Embryonic facial prominence (tissue), 1 donor: ENCODE measurements around the gene SEC22A.

Experiments used
- DNase-seq: peaks from one replicate; pipeline ENCODE4 v3.0.0-alpha.2; 2016; ENCODE audit errors: extremely low spot score

Gene SEC22A

DNA sequence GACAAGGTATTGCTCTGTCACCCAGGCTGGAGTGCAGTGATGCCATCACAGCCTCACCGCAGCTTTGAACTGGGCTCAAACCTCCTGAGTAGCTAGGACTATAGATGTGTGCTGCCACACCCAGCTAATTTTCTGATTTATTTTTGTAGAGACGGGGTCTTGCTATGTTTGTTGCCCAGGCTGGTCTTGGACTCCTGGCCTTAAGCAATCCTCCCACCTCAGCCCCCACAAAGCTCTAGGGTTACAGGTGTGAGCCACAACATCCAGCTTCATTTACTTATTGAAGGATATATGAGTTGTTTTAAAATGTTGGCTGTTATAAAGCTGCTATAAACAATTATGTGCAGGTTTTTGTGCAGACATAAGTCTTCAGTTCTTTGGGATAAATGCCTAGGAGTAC lies 62.2 kb downstream of the SEC22A start:
- no peak for DNase-seq

DNA sequence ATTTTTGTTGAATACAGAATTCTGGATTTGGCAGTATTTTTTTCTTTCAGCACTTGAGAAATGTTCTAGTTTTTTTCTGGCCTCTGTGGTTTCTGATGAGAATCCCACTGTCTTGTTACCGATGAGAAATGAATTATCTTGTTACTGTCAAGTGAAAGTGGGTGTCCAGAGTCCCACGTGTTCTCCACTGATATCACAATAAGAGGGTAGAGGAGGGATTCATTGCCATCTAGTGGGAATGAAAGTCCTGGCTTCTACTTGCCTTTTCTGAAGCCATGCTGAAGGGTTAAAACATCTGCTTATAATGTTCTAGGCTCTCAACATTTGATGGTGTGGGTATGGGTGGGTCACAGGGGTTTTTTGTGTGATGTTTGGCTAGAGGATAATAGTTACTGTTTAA lies 66.1 kb downstream of the SEC22A start:
- DNase-seq, result no peak

DNA sequence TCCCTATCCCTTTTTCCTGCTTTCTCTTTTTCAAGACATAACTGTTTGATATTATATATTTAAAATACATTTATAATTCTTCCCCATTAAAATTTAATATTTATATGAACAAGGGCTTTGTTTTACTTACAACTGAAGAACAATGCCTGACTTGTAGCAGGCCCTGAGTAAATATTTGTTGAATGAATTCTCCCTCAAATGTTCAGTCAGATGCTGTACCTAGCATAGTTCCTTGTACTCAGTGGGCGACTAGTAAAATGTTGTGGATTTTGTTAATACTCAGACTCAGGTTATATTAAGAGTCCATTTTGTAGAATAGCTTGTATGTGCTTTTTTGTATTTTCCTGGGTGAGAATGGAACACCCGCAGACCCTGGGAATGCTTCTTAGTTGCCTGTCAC lies 69.1 kb downstream of the SEC22A start:
- no peak for DNase-seq

DNA sequence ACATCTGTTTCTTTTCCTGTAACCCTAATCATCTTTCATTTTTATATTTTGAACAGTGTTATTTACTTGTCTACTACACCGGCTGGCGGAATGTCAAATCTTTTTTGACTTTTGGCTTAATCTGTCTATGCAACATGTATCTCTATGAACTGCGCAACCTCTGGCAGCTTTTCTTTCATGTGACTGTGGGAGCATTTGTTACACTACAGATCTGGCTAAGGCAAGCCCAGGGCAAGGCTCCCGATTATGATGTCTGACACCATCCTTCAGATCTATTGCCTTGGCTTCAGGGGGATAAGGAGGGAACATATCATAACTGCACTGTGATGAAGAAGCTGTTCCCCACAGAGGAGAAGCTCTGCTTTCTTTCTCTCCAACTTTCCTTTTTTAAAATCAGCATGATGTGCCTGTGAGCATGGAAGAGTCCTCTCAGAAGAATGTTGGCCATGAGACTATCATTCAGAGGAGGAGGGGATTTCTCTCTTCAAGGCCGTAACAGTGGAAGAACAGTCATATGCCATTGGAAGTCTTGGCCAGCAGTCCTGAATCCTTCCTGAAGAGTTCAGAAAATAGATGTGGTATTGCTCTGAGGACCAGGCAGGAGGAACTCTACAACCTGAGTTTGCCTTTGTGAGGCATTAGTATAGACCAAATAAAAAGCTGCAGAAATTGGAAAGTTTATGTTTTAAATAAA lies 69.9 kb downstream of the SEC22A start:
- no peak for DNase-seq

DNA sequence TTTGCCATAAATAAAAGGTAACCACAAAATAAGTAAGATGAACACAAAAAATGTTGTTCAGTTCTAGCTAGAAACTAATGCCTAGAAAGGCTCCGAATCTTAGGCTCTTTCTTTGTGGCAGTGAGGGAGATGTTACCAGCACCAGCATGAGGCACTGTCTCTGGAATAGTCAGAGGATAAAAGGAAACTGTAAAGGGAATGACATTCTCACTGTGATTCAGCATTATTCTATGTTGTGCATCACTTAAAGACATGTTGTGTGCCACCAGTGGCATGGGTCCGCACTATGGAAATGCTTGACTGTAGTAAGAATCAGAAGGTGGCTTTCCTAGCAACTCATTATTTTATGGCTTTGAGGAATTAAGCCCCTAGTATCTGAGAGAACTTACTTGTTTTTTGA lies 70.8 kb downstream of the SEC22A start:
- DNase-seq, result no peak

DNA sequence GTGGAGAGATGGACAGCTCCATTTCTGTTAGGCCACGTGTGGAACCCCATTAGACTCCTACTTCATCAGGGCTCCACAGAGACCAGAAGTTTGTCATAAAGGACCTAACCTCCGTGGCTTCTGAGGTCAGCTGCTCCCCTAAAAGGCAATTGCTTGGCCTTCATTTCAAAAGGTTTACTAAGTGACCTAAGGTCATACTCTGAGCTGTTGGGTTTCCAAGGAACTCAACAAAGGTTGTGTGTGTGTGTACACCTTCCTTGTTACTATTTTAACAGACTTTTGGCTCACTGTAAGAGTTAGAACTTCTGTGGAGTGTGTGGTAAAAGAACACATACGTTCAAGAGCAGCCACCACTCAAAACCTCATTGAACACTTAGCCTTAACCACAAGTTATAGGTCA lies 73.9 kb downstream of the SEC22A start:
- DNase-seq, result no peak

DNA sequence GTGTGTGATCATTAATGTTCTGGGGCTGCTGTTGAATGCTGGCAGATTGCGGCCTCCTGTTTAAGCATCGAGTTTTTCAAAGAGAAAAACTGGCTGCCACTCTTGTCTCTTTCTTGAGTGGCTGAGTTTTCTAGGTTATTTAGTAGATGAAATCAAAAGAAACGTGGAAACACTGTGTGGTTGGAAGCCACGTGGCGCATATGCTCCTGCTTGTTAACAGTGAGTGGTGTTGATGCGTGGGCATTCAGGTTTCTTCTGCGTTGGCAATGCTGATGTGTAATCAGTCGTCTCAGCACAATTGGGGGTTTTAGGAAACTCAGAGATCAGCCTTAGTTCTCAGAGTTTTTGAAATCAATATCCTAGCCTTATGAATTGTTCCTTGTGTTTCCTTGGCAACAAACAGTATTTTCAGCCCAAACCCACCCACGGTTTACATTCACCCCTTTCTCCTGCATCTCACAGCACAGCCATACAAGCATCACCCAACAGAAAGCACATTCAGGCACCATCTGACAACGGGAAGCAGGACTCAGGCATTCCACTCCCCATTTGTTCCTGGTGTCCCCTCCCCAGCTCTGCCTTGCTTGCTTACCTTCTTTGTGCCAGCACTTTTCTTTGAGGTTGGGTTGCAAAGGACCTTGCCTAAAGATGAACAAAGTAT lies 74.7 kb downstream of the SEC22A start:
- no peak for DNase-seq

DNA sequence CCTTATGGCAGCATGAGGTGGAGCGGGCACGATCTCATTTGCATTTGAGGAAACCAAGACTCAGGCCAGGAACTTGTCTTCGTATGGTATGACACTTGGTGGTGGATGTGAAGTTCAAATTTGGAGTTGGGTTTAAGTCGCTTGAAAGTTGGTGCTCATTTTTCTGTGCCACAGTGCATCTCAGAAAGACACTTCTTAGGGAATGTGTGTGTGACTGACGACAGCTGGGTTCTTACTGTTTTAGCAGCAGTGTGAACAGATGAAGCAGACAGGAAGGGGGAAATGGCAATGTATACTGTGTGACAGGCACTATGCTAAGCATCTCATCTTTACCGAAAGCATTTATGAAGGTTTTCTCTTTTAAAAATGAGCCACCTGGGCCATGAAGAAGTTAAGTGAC lies 75.4 kb downstream of the SEC22A start:
- DNase-seq, result no peak

DNA sequence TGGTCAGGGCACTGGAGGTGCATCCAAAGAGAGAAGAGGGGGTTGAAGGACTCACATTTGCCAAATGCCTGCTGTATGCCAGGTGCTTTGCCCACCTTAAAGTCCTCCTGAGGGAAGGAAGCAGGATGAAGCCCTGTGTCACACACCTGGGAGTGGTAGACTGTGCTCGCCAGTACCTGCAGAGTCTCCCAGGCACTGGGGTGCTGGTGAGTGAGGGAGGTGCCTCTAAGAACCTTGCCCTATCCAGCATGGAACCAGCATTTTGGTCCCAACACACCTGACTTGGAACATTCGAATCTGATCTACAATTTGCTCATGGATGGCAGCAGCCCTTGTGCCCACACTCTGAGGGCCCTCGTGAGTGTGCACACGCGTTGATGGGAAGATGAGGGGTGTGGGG lies 76.7 kb downstream of the SEC22A start:
- no peak for DNase-seq

DNA sequence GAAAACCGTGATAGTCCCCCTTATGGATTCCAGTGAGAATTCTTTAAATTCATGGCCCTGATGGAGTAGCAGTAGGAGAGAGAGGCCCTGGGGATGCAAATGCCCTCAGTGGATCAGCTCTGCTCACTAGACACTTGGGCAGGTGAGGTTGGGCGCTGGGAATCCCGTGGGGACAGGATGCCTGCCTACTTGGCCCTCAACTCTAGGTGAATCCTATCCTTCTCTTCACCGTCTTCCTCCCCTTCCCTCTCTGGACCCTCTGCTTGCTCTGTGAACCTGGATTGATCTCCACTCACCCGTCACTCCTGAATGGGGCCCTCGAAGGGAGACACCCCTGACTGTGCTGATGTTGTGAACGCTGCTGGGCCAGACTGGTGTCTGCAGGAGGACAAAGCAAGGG lies 77.4 kb downstream of the SEC22A start:
- DNase-seq, result no peak

DNA sequence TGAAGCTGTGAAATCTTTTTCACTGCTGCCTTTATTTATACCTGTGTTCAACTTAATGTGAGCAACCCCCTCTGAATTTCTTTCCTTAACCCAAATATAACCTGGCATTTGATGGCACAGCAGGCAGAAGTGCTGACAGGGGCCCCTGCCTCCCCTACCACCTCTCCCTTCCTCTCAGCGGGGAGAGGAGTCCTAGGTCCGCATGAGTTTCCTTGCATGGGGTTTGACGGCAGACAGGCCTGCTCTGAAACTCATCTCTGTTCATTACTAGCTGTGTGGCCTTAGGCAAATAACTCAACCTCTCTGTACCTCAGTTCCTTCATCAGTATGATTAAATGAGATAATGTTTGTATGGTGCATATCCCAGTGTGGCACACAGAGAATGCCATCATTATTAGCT lies 79.7 kb downstream of the SEC22A start:
- no peak for DNase-seq

DNA sequence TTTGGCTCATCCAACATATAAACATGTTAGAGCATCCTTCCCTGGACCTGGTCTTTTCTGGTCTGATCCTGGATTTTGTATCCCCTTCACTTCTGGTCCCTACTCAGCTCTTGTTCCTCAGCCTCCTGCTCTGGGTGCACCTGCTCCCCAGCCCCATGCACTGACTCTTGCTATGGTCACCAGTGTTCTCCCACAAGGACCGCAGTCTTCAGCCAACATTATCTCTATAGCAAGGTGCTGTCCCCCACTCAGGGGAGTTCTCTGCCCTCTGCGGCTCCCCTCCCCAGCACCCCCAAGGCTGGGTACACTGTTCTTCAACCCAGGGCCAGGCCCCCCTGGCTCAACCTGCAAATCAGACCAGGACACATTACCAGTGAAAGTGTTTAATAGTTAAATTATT lies 80.2 kb downstream of the SEC22A start:
- no peak for DNase-seq

DNA sequence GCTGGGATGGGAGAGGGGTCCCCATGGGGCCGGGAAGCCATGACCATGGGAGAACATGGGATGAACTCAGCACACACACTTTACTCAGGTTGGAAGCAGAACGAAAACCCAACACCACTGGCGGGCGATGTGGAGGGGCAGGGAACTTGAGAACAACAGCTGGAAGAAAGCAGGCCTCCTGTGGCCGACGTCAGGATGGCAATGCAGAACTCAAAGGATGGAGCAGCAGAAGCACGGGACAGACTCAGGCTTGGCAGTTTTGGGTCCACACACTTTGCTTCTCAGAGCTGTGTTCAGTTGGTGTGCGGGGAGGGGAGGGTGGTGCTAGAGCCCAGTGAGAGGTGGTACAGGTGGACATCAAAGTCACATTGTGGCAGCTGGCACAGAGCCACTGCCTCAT lies 80.7 kb downstream of the SEC22A start:
- DNase-seq, result no peak

DNA sequence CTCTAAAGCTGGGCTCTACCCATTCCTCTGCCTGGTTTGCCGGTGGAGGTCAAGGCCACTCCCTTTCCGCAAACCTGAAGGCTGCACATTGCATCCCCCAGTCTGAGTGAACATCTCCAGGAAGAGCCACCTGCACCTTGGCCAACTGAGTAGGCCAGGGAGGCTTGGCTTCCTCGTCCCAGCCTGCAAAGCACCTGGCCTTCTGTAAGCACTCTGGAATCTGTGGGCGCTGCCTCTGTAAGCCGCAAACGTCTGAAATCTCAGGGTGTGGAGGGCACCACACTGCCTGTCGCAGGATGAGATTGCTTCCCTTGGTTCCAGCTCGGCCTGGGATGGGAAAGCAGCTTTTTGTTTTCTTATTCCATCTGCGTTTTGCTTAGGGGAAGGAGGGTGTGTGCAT lies 81.3 kb downstream of the SEC22A start:
- DNase-seq, result no peak

DNA sequence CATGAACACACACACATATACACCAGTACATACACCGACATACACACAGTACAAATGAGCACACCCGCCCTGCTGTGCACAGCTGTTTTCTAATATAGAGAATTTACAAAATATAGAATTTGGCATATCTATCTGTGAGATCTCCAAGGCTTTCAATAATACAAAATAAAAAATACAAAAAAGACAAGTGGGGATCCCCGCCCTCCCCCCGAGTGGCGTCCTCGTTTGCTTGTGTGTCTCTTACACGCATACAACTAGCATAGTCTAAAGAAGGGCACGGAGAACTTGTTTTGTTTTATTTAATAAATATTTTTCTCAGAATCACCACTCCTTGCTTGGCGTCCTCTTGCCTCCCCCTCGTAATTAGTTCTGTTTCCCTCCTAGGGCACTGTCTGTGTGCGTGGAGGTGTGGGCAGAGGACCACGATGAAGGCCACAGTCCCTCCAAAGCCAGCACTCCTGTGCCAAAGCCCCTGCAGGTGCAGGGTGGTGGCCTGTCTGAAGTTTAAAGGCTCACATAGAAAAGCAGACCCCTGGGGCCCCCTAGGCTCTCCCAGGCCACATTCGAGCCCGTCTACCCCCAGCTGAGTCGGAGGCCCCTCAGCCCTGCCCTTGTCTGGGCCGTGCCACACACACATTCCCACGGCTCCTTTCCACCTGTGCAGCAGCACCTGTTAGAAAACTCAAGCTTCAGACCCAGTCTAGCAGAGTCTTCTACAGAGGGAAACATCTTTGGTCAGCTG lies 82.1 kb downstream of the SEC22A start:
- DNase-seq, result no peak

DNA sequence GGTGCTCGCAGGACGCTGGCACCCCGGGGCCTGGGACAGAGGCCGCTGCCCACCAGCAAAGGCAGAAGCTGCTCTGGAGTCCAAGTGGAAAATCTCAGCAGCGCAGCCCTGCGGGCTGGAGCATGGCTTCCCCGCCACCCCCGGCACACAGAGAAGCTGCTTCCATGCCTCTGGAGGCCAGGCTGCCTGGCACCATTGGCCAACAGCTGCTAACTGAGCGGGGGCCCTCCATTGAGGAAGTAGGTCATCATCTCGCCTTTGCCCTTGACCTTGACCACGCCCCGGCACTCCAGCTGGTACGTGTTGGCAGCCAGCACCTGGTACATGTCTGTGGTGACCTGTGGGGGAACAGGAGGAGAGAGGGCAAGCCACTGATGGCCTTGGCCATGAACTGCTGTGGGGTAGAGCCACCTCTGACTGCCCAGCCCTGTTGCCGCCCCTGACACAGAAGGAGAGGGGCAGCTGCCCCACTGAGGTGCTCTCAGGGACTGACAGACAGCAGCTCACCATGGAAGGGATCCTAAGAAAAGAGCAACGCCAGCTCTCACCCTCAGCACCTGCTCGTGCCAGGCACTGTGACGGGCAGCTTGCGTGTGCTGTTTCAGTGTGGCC lies 82.8 kb downstream of the SEC22A start:
- DNase-seq, result no peak

DNA sequence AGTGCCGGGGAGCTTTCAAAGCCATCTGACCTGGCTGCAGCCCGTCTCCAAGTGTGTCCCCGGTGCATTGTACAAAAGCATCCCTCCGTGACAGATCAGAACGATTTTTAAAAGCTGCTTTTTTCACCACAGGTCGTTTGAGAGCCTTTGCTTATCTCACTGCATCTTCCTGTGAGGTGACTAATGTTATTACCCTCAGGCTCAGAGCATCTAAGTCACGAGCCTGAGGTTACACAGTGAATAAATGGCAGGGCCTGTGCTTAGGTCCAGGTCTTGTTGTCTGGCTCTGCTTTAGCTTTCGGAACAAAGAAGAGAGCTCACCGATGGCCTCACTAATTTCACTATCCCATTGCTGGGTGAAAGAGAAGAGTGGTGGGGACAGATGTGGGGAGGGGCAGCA lies 83.3 kb downstream of the SEC22A start:
- no peak for DNase-seq

DNA sequence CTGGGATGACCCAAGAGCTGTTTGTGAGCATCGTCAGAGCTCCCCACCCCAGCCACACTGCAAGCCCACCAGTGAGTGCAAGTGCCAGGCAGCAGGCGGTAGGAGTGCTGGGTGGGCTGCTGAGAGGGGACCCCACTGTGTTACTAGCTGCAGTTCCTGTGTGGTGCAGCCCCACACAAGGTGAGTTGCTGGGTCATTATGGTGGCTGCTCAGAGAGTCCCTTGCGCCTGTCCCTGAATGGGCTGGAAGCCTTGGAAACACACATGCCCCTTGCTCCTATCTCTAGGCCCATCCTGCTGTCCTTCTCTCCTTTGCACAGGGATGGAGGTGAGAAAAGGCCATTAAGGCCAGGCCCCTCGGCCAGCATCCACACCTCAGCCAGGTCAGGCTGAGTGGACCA lies 83.7 kb downstream of the SEC22A start:
- no peak for DNase-seq

DNA sequence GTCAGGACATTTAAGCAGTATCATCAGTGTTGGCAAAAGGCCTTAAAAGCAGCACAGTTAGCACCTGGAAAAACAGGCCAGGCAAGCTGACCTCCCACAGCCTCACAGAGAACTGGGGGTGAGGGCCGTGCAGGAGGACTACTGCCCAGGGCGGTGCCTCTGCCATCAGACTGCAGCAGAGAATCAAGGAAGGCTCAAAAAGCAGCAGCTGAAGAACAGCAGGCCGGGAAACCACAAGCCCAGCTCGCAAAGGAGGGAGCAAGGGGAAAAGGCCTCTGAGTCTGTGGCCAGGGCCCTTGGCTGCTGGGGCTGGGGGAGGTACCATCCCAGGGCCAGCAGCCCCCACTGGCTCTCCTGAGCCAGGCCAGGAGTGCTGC lies 84.2 kb downstream of the SEC22A start:
- DNase-seq, result no peak

DNA sequence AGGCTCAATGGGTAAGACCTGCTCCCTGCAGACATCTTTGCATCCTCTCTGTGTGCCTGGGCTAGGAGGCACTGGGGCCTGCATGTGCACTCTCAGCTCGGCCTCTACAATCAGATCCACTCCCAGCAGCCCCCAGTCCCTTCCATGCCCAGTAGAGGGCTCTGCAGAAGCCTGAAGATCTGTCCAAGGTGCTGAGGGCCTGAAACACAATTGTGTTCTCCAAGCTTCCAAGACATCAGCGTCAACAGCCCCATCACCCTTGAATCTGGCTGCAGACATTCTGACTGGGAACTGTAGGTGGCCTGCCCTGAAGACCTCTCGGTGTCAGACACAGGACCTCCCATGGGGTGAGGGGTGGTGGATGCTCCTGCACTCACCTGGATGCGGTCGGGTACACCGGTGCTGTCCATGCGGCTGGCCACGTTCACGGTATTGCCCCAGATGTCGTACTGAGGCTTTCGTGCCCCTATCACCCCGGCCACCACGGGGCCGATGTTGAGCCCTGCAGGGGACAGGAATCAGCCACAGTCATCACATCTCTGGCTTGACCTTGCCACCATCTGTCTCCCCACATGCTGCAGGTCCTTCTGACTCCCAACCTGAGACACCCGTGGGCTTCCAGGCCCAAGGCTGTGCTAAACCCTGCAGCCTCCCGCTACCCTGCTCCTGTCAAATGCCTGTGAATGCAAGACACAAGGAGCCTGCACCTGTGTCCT lies 84.7 kb downstream of the SEC22A start:
- DNase-seq, result no peak

DNA sequence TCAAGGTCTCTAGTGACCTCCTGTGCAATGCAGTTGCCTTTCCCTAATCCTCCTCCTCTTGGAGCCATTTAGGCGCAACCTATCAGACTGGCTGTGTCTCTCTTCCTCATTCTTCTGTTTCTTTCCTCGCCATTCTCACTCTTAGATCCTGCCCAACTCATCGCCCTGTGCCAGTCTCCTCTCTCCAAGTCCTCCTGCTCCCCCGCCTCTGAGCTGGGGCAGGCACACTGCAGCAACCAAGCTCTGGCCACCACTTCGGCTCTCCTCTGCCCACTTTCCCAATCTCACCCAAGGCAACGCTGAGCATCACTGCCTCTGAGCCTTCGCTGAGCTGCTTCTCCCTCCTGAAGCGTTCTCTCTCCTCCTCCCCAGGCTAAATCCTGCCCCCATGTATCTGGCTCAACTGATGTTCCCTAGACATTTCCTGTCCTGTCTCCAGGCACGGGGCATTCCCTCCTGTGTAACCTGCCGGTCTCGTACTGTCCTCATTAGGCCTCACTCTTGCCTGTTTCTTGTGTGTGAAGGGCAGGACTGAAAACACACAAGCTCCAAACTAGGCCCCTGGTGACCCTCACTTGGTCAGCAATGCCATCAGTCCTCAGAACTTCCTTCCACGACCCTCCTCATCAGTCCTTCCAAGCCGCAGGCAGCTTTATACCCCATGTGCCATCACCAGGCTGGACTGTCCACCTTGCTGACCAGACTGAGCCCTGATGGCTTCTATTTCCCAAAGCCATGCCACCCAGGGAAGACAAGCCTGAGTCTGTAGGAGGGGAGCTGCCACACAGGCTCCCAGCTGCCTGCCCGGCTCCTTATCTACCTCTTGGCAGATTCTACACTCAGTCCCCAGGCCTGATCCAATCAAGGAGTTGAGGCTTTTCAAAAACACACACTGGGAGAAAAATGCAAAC lies 85.6 kb downstream of the SEC22A start:
- DNase-seq, result no peak
